ENCODE data around the gene NFATC3. TPM values are rescaled to one million over a fixed set of nuclear protein-coding genes. Genes with fewer than 3 reads are reported as not detected.

NFATC3 gene
- total RNA-seq, 1 donor from 2014 or later = 34.2 TPM

DNA sequence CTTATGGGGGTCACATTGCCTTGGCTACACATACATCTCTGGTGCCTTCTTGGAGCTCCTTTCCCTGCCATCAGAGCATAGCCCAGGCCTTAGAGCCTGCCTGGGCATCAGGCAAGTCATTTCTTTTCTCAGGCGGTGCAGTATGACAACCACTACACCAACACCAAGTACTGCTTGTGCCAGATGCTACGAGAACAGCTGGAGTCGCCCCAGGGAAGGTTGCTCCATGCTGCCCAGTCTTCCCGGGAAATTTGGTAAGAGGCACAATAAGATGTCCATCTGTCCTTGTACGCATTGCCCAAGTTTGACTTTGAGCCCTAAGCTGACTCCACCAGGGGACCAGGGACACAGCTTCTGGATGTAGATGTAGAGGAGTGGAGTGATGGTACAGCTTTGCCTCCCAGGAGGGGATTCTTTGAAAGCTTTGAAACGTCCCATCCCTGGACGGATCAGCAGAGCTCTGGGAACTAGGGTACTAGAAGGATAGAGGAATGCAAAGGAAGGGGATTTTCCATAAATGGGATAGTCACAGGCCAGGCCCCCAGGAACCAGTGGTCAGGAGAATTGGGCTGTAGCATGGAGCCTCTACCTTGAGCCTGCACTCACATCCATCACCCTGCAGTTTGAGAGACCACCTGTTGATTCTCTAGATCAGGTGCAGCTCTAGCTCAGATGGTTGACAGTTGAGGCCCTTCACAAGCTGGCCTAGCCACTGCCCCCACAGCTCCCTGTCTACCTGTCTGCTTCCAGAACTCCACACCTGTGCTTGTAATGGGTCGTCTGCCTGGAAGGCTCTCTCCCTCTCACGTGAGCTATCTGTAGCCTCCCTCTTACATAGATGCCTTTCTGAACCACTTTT is 11.0 kb upstream of the NFATC3 start:
- Histone ChIP-seq H3K9me3 (ENCODE audit: low read depth) (no peaks in the 10 kb centered on the region), H3K27ac (no peak overlapping the region), H3K9ac (no peak overlapping the region), H4K20me1 (ENCODE audit: low read depth) (no peaks in the 10 kb centered on the region), H3K27me3 (no peaks in the 10 kb centered on the region), H3K36me3 (no peaks in the 10 kb centered on the region), H3K4me2 (no peak overlapping the region), H3K4me3 (no peak overlapping the region), H2AFZ (replicated peaks) (no peak overlapping the region), H3K4me1 (no peaks in the 10 kb centered on the region), H3F3A (ENCODE audit: low read depth) (no peaks in the 10 kb centered on the region), H3K79me2 (ENCODE audit: low read depth) (no peaks in the 10 kb centered on the region)
- Mint-ChIP-seq H3K4me1 (no peaks in the 10 kb centered on the region), H3K36me3 (peaks cover 22% of the 10 kb centered on the region), H3K4me3 (no peak overlapping the region), H3K9me3 (no peaks in the 10 kb centered on the region), H3K27me3 (ENCODE audit: insufficient read depth, low read depth) (peaks cover 5% of the 10 kb centered on the region), H3K27ac (no peak overlapping the region)
- TF ChIP-seq CTCF (IDR thresholded peaks at IDR 0.05) = no peak
- no peak for TF ChIP-seq EZH2phosphoT487 (IDR thresholded peaks at IDR 0.05)
- no peak for TF ChIP-seq EZH2 (IDR thresholded peaks at IDR 0.05)
- no peak for DNase-seq (ENCODE audit: low spot score)

GRCh38 chr16:68074850-68075555 is 10.2 kb upstream of the NFATC3 start:
- Histone ChIP-seq H3K9ac (no peak overlapping the region), H3K27ac (no peak overlapping the region), H3F3A (ENCODE audit: low read depth) (no peaks in the 10 kb centered on the region), H3K9me3 (ENCODE audit: low read depth) (no peaks in the 10 kb centered on the region), H3K4me3 (no peak overlapping the region), H3K27me3 (no peaks in the 10 kb centered on the region), H3K4me2 (no peak overlapping the region), H4K20me1 (ENCODE audit: low read depth) (no peaks in the 10 kb centered on the region), H3K79me2 (ENCODE audit: low read depth) (no peaks in the 10 kb centered on the region), H3K36me3 (no peaks in the 10 kb centered on the region), H2AFZ (replicated peaks) (no peak overlapping the region), H3K4me1 (no peaks in the 10 kb centered on the region)
- H3K4me3 Mint-ChIP-seq = no peak overlapping the region
- H3K27ac Mint-ChIP-seq = no peak overlapping the region
- H3K27me3 Mint-ChIP-seq (ENCODE audit: insufficient read depth, low read depth) = peaks cover 5% of the 10 kb centered on the region
- H3K9me3 Mint-ChIP-seq = no peaks in the 10 kb centered on the region
- peaks cover 22% of the 10 kb centered on the region for H3K36me3 Mint-ChIP-seq
- TF ChIP-seq EZH2 (IDR thresholded peaks at IDR 0.05) (no peak), EZH2phosphoT487 (IDR thresholded peaks at IDR 0.05) (no peak), CTCF (IDR thresholded peaks at IDR 0.05) (no peak)
- H3K4me1 Mint-ChIP-seq = no peaks in the 10 kb centered on the region
- no peak for DNase-seq (ENCODE audit: low spot score)

DNA sequence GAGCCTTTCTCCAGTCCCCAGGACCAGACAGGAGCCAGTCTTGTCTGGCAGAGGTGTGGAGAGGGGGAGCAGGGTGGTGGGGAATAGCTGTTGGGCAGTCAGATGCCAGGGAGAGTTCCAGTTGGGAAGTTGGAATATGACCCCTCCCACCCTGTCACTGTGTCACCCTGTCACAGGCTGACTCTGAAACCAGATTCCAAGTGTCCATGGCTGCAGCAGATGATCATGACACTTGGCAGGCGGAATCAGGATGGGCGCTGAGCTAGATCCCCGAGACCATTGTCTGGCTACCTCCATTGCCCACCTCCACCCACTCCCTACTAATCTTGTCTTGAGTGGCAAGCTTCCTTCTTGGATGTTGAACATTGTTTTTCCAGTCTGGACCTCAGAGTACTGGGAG is 9.2 kb upstream of the NFATC3 start:
- H3K27me3 Mint-ChIP-seq (ENCODE audit: insufficient read depth, low read depth) = peaks cover 5% of the 10 kb centered on the region
- Histone ChIP-seq H3K27me3 (no peaks in the 10 kb centered on the region), H3K4me1 (no peaks in the 10 kb centered on the region), H3K79me2 (ENCODE audit: low read depth) (no peaks in the 10 kb centered on the region), H3K4me2 (no peak overlapping the region), H3K9me3 (ENCODE audit: low read depth) (no peaks in the 10 kb centered on the region), H4K20me1 (ENCODE audit: low read depth) (no peaks in the 10 kb centered on the region), H3K9ac (no peak overlapping the region), H3K36me3 (no peaks in the 10 kb centered on the region), H3K4me3 (no peak overlapping the region), H2AFZ (replicated peaks) (no peak overlapping the region), H3K27ac (no peak overlapping the region), H3F3A (ENCODE audit: low read depth) (no peaks in the 10 kb centered on the region)
- DNase-seq (ENCODE audit: low spot score) = no peak
- no peak overlapping the region for H3K4me3 Mint-ChIP-seq
- peaks cover 20% of the 10 kb centered on the region for H3K36me3 Mint-ChIP-seq
- TF ChIP-seq EZH2phosphoT487 (IDR thresholded peaks at IDR 0.05) = no peak
- TF ChIP-seq EZH2 (IDR thresholded peaks at IDR 0.05) = no peak
- no peak for TF ChIP-seq CTCF (IDR thresholded peaks at IDR 0.05)
- no peaks in the 10 kb centered on the region for H3K9me3 Mint-ChIP-seq
- H3K4me1 Mint-ChIP-seq = no peaks in the 10 kb centered on the region
- peak overlapping the region; percentile 69 for H3K27ac Mint-ChIP-seq

Measured in neural progenitor cell (in vitro differentiated cells).